HG02943 (cell line): ENCODE results near the gene RNF41.

ENCODE experiments used
- ATAC-seq: cut with Tn5 transposase; IDR thresholded peaks from one replicate; pipeline ENCODE4 v1.9.1; 2021; ENCODE audit warnings: mild to moderate bottlenecking, low read depth, moderate library complexity; ENCODE audit not compliant: unreplicated experiment

RNF41 gene

DNA sequence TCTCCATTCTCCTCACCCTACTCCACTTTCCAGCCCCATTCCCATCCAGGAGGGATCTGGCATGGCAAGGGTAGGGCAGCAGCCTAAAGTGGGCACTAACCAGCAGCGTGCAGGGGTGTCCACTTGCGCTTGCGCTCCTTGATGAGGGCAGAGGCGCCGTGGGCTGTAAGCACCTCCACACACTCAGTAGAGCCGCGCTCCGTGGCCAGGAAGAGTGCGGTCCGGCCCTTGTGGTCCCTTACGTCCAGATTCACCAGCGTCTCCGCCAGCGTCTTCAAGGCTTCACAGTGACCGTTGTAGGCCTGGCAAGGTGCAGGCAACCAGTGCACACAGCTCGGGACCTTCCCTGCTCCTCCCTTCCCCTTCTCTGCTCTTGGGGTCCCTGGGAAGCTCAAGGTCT, 26.2 kb upstream of the RNF41 start:
- no peak for ATAC-seq

DNA sequence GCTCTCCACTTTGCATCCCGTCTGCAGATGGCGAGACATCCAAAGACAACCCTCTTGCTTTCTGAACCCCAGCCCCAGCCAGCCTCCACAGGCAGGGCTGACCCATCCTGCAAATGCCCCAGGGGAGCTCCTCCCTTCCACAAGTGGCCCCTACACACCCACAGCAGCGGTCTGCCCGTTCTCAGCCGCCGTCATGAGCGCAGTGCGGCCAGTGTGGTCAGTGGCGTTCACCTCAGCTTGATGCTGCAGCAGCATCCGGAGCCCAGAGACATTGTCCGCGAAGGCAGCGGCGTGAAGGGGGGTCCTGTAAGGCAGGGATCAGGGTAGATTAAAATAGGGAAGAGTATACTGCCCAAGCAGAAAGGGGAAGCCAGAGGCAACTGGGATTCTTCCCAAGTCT, 22.8 kb upstream of the RNF41 start:
- ATAC-seq: no peak

DNA sequence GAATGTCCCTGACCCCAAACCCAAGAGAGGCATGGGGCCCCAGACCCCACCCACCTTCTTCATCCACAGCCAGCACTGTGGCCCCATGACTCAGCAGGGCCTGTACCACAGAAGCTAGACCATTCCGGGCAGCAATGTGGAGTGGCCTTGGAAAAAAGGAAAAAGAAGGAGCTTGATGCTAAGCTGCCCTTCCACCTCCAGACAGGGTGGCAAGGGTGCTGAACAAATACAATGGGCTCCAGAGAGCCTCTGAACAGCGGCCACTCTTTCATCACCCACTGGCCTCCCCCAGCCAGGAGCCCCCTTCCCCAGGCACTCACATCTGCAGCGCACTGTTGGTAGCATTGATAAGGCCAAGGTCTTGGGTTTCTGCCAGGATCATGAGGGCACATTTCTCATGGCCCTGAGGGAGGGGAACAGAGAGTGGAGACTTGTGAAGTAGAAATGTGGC, 22.0 kb upstream of the RNF41 start:
- ATAC-seq: no peak

DNA sequence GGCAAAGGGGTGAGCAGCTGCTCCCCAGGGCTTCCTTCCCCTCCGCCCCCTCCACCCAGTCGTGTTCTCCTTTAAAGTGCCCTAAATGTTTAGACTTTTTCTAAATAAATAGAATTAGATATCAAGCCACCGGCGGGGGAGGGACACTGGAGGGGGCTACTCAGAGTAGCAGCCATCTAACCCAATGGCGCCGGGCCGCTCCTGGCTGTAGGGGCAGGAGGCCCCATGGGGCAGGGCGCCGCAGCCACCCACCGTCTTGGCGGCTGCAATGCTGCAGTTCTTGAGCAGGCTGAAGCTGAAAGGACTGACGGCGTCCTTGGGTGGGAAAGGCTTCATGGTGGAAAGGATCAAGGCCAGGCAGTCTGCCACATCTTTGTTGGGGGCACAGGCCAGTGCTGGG, 21.3 kb upstream of the RNF41 start:
- no peak for ATAC-seq

DNA sequence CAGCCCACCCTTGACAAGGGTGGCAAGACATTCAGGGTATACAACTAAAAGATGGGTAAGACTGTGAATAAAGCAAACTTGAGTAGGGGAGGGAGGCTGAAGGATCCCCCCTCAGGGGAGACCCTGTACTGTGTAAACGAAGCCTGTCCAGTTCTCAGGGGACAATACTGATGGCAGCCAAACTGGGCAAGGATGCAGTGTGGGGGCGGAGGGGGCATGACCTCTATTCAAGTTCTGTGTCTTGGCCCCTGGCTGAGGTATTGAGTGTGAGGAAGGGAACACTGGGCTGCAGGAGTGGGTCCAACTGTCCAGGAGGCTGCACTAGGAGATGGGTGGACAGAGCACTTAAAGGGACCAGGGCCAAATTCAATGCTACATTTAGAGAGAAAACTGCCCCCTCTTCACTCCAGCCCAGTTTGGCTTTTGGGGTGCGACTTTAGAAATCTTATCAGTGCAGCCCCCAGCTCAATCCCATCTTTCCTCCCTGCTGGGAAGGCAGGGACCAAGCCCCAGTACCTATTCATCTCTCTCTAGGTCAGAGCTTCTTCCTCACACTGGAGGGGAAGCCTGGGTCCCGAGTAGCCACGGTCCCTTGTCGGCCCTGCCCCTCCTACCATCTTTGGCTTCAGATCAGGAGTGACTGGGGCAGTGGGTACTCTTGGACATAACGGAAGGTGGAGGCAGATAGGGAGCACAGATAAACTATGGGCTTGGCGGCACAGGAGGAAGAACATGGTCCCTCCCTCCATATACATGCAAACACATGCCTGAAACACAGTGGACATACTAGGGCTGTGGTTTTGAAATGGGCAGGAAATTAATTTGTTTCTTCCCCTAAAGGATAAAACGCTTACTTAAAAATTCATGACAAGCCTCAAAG, 19.9 kb upstream of the RNF41 start:
- no peak for ATAC-seq

GRCh38 chr12:56237552-56237951, 15.8 kb upstream of the RNF41 start:
- ATAC-seq: no peak

- ATAC-seq: no peak
These were observed 15.3 kb upstream of the RNF41 start for GRCh38 chr12:56236985-56237384.

- ATAC-seq: no peak
These were observed 14.4 kb upstream of the RNF41 start for GRCh38 chr12:56236091-56236490.

DNA sequence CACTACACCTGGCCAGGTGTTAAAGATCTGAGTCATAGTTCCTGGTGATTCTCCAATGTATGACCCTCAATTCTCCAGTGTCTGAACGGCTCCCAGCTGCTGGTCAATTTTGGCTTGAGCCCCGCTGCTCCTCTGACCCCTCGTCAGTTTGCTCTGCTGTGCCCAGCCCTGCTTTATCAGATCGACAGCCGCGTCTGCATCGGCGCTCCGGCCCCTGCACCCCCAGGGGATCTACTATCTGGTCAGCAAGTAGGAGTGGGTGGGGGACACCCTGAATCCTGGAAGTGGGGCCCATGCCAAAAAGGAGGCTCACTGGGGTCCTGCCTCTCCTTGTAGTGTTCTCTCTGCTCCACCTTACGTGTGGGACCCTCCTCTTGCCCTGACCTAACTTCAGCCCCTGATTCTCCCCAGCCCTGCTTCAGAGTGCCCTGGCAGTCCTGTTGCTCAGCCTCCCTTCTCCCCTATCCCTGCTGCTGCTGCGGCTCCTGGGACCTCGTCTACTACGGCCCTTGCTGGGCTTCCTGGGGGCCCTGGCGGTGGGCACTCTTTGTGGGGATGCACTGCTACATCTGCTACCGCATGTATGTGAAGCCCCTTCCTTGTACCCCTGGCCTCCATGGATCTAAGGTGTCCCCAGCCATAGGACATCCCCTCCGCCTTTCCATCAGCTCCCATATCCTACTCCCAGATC, 13.2 kb upstream of the RNF41 start:
- ATAC-seq: no peak

DNA sequence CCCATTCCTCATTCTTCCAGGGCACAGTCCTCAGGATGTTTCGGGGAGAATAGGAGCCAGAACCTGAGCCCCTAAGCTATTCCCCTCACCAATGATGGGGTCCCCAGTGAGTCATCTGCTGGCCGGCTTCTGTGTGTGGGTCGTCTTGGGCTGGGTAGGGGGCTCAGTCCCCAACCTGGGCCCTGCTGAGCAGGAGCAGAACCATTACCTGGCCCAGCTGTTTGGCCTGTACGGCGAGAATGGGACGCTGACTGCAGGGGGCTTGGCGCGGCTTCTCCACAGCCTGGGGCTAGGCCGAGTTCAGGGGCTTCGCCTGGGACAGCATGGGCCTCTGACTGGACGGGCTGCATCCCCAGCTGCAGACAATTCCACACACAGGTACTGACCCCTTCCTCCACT, 9.5 kb upstream of the RNF41 start:
- no peak for ATAC-seq

- ATAC-seq: no peak
These were observed 8.9 kb upstream of the RNF41 start for GRCh38 chr12:56230432-56231183.

DNA sequence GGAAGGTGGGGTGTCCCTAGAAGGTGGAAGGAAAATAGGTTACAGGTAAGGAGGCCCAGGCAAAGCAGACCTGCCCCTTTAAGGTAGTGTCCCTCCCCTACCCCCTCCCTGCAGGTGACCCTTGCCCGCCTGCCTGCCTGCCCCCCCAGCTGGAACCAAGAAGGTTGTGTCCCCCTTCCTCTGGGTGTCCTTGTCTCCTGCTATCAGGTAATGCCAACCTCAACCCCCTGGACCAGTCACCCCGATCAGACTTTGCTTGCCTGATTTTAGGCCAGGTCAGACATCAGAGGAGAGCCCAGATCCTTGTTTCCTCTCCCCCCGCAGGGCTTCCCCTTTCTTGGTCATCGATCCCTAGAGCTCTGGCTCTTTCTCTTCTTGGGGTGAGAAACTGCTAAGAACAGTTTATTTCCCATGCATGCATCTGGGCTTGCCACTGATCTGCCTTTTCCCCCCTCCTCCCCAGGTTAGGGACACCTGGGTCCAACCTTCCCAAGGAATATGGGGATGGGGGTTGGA, 8.3 kb upstream of the RNF41 start, which contains the start of gene SLC39A5:
Gene SLC39A5 (plus strand): TSS at position 136 of the 516 bp plus-strand sequence. CDS start 1,224 bp downstream, outside the sequence.
- ATAC-seq: no peak

- no peak for ATAC-seq
These were observed 7.4 kb upstream of the RNF41 start for GRCh38 chr12:56229082-56229481.

GRCh38 chr12:56224954-56225353, 3.2 kb upstream of the RNF41 start:
- ATAC-seq: no peak

DNA sequence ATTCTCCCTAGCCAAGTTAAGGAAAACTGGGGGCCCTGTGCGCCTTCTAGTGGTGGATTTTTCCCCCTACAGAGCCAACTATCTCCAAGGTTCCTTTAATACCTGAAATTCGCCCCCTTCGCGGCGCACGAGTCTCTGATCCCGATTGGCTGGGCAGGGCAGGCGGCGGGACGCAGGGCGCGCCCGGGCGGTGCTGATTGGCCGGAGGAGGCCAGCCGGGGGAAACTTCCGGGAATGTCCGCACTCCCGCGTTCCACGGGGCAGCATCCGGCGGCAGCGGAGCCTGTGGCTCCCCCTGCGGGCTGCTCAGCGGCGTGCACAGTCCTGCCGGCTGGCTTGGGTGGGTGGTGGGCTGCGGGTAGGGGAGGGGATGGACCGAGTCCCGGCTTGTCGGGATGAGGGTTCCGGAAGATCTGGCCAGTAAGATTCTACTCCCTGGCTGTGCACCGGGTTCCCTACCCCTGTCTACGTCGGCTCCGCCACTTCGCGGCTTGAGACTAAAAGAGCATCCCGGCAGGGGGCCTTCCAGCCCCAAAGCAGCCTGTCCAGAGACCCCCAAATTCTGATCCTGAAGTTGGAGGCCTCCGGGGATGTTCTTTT, 2.5 kb upstream of the RNF41 start, which contains the start of gene NABP2:
Gene NABP2 (plus strand): TSS at position 241 of the 600 bp plus-strand sequence. CDS start 515 bp downstream, outside the sequence.
- ATAC-seq: peak; percentile 67

DNA sequence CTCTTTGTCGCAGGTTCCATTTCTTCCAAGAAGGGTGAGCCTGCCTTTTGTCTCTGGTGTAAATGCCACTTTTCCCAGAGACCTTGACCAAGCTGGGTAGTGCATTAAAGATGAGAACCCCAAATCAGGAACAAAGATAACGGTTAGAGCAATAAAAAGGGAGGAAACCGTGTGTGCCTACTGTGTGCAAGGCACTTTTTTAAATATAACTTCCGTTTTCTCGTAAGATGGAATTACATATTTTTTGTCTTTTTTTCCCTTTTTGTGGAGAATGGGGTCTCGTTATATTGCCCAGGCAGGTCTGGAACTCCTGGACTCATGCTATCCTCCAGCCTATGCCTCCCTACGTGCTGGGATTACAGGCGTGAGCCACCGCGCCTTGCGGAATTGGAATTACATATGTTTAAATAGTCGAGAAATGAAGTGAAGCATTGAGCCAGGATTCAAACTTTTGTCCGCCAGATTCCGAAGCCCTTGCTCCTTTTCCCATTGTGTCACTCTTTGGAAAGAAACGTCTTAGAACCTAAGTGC, 1.9 kb upstream of the RNF41 start:
- ATAC-seq: no peak

DNA sequence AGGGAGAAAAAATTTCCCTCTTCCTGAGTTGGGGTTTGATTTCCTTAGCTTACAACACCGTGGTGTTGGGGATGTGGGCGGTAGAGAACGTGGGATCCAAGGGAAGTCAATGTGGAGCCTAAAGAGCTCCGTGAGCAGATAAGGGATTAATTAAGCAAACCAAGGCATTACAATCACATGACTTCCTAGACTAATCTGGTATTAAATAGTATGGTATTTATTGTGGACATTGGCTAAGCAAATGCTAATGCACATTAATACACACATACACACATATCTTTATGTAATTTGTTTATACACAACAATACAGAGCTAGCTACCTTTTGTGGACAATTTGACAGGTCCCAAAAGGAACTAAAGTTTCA, 791 bp upstream of the RNF41 start:
- no peak for ATAC-seq

DNA sequence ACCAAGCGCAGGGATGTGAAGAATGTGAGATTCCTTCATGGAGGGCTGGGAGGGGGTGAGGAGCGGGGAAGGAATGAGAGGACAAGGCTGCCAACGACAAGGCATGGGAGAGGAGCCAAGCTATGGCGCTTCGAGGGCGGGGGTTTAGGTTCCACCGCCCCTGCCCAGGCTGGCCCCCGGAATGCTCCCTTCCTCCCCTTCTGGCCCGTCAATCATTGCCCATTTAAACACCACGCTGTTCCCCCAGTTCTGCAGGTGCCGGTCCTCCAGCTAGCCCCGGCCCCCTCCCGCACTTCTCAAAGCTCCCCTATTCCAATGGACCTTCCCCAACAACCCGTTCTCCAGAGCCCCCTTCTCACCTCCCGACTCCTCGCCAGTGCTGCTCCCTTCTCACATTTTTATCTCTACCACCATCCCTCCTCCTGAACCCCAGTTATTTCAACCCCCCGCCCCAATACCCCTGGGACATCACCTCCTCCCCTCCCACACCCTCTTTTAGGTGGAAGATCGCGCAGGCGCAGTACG, 428 bp downstream of the RNF41 start:
- peak; percentile 40 for ATAC-seq

DNA sequence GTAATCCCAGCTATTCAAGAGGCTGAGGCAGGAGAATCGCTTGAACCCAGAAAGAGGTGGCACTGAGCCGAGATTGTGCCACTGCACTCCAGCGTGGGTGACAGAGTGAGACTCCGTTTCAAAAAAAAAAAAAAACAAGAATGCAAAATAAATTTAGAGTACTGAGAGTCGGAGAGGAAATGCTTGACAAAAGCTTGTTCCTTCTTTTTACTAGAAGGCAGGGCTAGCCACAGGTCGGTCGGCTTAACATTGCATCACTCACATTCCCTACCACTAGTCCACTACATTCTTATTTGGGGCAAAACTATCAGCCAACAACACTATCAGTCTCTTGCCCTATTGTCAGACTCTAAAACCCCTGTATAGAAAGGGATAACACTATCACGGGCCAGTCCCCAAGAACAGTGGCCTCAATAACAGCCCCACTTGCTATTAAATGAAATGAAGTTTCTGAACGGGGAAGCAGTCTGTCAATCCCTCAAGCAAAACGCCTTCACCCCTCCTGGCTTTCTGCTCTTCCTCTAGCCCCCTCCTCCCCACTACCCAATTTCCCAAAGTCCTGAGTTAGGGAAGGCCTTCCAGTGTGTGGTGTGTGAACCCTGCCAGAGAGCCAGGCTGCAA, 1.0 kb downstream of the RNF41 start:
- ATAC-seq: no peak
